GM11168 (cell line): Measurements from ENCODE around the gene ZDHHC11.
"Not testable (repeated sequence)": the region's sequence is repeated elsewhere in the genome, so short reads cannot be mapped to it uniquely, and the experiment has no call there.

Source experiments
- in situ Hi-C: fragments of 300-500 bp; cut with MboI; formaldehyde crosslinking; loops from one replicate; pipeline ENCODE4 v1.12.0; 2022; ENCODE audit warnings: low sequenced_read_pairs; ENCODE audit not compliant: unreplicated experiment

Gene ZDHHC11

GRCh38 chr5:845676-846601, 4.8 kb downstream of the ZDHHC11 start:
- in situ Hi-C loops: not testable (repeated sequence)

GRCh38 chr5:845031-845675, 5.6 kb downstream of the ZDHHC11 start:
- in situ Hi-C loops: not testable (repeated sequence)

- in situ Hi-C loops: not testable (repeated sequence)
Observed at GRCh38 chr5:844426-844825, 6.4 kb downstream of the ZDHHC11 start.

- in situ Hi-C loops: not testable (repeated sequence)
Observed at GRCh38 chr5:843926-844325, 6.9 kb downstream of the ZDHHC11 start.

GRCh38 chr5:843371-843770, 7.4 kb downstream of the ZDHHC11 start:
- in situ Hi-C loops: not testable (repeated sequence)

- in situ Hi-C loops: not testable (repeated sequence)
Observed at GRCh38 chr5:842402-843221, 8.2 kb downstream of the ZDHHC11 start.

GRCh38 chr5:841531-842401, 9.0 kb downstream of the ZDHHC11 start:
- in situ Hi-C loops: not testable (repeated sequence)

- in situ Hi-C loops: not testable (repeated sequence)
Observed at GRCh38 chr5:840974-841435, 9.8 kb downstream of the ZDHHC11 start.

GRCh38 chr5:840118-840973, 10.4 kb downstream of the ZDHHC11 start:
- in situ Hi-C loops: not testable (repeated sequence)

DNA sequence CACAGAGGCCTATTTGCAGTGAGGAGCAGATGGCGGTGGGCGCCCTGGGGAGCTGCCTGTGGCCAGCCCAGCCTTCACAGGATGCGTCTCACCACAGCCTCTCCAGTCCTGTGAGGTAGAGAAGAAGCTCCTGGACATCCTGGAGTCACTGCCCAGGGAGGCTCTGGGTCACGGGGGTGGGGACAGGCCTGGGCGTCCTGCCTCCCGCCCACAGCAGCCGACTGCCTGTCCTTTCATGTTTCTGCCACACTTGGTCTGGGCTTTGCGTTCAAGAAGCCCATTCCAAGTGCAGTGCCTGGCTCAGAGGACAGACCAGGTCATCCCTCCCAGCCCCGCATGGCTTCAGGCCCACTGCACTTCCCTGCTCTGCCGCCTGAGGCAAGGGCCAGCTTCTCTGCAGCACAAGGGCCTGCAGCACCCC, 12.3 kb downstream of the ZDHHC11 start:
- in situ Hi-C loops: loop anchor here (5.0 kb wide), 1 partner anchor 96 kb away; no protein-coding TSS in a partner anchor

DNA sequence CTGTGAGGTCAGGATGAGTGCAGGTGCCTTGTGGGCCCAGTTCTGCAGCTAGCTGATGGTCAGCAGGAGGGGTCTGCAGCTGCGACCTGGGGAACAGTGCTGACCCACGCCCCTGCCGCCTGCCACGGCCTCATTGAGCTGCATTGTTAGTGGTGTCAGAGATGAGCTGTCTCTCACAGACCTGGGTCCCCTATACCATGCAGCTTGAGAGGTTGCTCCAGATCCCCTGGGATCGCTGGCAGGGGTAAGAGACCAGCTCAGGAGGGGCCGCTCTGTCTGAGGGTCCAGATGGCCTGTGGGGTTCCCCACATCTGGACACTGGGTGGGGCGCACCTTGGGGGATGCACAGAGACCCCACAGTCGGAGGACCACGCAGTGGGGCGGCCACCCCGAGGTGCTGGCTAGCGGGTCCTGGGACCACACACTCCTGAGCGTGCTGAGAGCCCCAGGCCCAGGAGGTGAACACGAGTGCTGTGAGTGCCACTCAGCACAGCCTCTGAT, 13.1 kb downstream of the ZDHHC11 start:
- in situ Hi-C loops: loop anchor here (5.0 kb wide), 1 partner anchor 95 kb away; no protein-coding TSS in a partner anchor

GRCh38 chr5:835933-836612, 14.7 kb downstream of the ZDHHC11 start:
- in situ Hi-C loops: loop anchor here (5.0 kb wide), 1 partner anchor 94 kb away; no protein-coding TSS in a partner anchor

DNA sequence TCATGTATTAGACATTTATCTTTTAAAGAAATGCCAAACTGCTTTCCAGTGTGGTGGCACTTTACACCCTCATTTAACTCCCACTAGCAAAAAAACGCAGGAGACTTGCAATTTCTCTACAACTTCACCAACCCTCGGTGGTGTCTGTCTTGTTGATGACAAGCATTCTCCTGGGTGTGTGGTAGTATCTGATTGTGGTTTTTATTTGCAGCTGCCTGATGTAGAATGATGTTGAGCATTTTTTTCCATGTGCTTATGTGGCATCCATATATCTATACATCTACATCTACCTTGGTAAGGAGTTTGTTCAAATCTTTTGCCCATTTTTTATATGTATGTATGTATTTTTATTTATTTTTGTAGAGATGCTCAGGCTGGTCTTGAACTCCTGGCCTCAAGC, 16.8 kb downstream of the ZDHHC11 start:
- in situ Hi-C loops: not testable (repeated sequence)

DNA sequence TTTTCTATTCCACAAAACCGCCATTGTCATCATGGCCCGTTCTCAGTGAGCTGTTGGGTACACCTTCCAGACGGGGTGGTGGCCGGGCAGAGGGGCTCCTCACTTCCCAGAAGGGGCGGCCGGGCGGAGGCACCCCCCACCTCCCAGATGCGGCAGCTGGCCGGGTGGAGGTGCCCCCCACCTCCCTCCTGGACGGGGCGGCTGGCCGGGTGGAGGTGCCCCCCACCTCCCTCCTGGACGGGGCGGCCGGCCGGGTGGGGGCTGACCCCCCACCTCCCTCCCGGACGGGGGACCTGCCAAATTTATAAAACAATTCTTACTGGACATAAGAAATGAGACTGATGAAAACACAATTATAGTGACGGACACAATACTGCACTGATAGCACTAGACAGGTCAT, 22.6 kb downstream of the ZDHHC11 start:
- in situ Hi-C loops: not testable (repeated sequence)

DNA sequence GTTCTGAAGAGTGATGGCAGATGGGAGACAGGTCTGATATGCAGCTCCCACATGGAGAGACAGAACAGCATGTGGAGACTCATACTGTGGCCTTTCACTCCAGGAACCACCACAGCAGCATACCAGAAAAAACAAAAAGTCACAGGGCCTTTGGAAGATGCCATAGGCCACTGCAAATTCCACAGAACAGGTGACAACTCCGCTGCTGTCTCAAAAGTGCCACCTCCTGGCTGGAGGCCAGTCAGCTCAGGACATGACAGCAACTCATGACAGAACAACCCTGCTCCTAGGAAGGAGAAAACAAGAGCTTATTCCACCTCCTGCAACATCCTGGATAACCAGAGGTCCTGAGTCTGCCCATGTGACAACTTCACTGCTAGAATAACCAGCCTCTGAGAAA, 25.2 kb downstream of the ZDHHC11 start:
- in situ Hi-C loops: not testable (repeated sequence)

DNA sequence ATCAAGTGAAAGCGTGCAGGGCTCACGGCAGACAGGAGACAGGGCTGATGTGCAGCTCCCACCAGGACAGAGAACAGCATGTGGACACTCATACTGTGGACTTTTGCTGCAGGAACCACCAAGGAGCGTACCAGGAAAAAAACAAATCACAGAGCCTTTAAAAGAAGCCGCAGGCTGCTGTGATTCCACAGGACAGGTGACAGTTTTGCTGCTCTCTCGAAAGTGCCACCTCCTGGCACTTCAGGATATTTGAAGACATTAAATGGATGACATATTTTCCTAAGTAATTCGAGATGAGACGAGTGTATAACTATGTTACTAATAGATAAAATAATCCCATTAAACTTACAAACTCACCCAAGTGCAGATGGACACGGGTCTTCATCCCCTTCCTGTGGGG, 29.3 kb downstream of the ZDHHC11 start:
- in situ Hi-C loops: no loop called here

DNA sequence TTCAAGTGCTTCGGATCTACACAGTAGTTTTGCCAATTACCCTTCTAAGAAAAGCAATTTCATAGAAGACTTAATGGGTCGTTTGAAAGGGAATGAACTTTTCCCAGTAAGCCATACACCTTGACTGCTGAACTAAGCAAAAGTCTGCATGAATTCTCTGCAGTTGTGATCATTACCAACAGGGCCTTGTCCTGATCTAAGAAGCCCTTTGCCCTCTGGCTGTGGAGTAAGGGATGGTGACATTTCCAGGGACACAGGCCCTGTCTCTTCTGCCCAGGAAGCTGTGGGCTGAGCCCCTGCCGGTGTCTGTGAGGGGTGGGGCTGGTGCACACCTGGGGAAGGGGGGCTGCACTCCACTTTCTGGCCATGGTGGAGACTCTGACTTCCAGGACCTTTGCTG, 30.5 kb downstream of the ZDHHC11 start:
- in situ Hi-C loops: no loop called here

DNA sequence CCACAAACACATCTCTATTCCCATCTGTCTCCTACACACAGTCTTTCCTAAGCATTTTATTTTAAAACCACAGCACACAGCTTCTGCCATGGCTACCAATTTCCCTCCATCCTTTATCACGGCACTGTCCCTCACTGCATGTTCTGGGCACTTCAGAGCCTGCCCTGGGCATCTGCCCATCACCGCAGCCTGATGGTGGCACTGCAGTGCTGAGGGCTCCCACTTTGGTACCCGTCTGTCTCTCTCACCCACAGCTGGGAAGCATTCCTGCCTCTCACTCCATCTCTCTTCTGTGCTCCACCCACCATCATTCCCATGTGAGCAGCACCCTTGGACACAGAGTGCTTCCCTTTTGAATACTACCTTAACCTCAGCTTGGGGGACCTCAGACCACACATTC, 31.7 kb downstream of the ZDHHC11 start:
- in situ Hi-C loops: no loop called here
